Hepatocyte (in vitro differentiated cells): Measurements from ENCODE around the gene RASAL3.

Source experiments
- EZH2 ChIP-seq: fragments of 200-600 bp; sonication (generic); IDR thresholded peaks from 2 replicates; pipeline ENCODE4 v1.6.1; 2016; ENCODE audit warnings: antibody characterized with exemption, mild to moderate bottlenecking, borderline replicate concordance
- TF ChIP-seq, protein P1 (sequence below): fragments of 200-600 bp; sonication (generic); IDR thresholded peaks from 2 replicates; pipeline ENCODE4 v1.5.1; 2016; ENCODE audit warnings: antibody characterized with exemption, mild to moderate bottlenecking; ENCODE audit not compliant: poor library complexity

DNA sequence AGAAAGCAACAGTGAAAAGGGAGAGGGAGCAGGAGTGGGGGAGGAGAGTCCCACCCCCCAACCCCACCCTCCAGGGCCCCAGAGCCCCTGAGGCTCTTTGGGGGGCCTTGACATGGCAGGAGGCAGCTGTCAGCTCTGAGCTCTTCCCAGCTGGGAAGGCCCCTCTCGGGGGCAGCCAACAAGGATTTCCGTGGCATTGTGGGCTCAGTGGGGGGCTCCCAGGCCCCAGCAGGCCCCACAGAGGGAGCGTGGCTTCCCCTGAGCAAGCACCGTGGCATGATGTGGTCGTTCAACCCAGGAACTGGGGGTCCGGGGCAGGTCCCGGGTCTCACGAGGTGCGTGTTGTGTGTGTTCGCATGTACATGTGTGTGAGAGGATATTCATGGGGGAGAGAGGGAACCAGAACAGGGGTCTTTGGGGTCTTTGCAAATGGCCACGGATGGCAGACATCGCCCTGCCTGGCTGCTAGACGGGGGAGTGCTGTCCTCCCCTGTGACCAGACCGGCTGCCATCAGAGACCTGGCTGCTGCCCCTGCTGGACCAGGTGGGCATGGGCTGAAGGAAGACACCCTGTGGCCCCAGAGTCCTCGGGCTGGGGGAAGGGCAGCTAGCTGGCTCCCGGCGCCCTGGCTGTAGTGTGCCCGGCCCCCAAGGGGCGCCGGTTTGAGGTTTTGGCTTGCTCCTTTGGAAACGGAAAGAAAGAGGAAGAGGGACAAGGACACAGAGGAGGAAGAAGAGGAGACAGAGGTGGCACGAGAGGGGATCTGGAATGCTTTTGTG lies 41.9 kb downstream of the RASAL3 start:
- TF ChIP-seq, protein P1, sequence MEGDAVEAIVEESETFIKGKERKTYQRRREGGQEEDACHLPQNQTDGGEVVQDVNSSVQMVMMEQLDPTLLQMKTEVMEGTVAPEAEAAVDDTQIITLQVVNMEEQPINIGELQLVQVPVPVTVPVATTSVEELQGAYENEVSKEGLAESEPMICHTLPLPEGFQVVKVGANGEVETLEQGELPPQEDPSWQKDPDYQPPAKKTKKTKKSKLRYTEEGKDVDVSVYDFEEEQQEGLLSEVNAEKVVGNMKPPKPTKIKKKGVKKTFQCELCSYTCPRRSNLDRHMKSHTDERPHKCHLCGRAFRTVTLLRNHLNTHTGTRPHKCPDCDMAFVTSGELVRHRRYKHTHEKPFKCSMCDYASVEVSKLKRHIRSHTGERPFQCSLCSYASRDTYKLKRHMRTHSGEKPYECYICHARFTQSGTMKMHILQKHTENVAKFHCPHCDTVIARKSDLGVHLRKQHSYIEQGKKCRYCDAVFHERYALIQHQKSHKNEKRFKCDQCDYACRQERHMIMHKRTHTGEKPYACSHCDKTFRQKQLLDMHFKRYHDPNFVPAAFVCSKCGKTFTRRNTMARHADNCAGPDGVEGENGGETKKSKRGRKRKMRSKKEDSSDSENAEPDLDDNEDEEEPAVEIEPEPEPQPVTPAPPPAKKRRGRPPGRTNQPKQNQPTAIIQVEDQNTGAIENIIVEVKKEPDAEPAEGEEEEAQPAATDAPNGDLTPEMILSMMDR, result no peak
- TF ChIP-seq EZH2, result no peak
